ENCODE data around the gene USP20.

DNA sequence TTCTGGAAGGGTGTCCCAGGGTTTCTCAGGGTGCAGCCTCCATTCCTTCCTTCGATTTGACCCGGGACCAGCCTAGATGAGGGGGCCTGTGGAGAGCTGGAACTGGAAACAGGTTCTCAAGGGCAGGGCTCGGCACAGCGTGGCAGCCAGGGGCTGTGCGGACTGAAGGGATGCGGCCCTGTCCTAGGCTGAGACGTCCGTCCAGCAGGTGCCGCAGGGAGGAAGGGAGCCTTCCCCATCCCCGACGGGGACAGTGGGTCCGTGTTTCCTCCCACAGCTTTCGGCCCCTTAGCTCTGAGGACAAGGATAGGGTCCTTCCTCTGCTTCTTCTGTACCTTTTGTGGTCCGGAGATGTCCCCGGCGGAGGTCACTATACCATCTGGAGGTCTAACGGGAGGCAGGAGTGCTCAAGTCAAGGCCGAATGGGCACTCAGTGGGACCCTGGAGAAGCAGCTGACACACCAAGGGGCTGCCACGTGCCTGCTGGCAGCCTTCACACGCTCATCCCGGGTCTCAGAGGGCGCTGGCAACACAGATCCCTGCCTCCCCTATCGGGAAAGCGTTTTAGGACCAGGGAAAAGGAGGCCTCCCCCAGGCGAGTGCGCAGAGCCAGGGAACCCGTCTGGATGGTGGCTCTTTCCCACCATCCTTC is 49.9 kb downstream of the USP20 start:
- TF ChIP-seq CTCF (conservative IDR thresholded peaks at IDR 0.05) = no peak
- TF ChIP-seq EZH2 (IDR thresholded peaks at IDR 0.05; ENCODE audit: low read depth) = no peak

All from PC-9 (cell line).